HepG2 (cell line): ENCODE results near the gene TCOF1. TPM values are rescaled to one million over a fixed set of nuclear protein-coding genes. Genes with fewer than 3 reads are reported as not detected.
A peak's percentile ranks its signal among the peaks of the same experiment; 100 is the strongest.

Experiments used
- ARID2 ChIP-seq: sonication (generic); formaldehyde crosslinking; IDR thresholded peaks from 2 replicates; pipeline ENCODE4 v1.8.1; 2022; ENCODE audit warnings: mild to moderate bottlenecking, missing genetic modification reagents, borderline replicate concordance
- FOXM1 ChIP-seq: sonication (generic); formaldehyde crosslinking; IDR thresholded peaks from 2 replicates; pipeline ENCODE4 v1.5.0; 2020; ENCODE audit warnings: missing genetic modification reagents
- HMG20B ChIP-seq: conservative IDR thresholded peaks from 2 replicates; pipeline ENCODE4 v1.6.1; 2016; ENCODE audit warnings: missing genetic modification reagents, missing compliant biosample characterization
- JARID2 ChIP-seq: sonication (generic); formaldehyde crosslinking; IDR thresholded peaks from 2 replicates; pipeline ENCODE4 v1.8.1; 2023; ENCODE audit warnings: missing genetic modification reagents, inconsistent platforms; ENCODE audit not compliant: insufficient replicate concordance
- KDM1A ChIP-seq: IDR thresholded peaks from 2 replicates; pipeline ENCODE4 v1.6.1; 2016; ENCODE audit warnings: missing compliant biosample characterization
- PAXIP1 ChIP-seq: sonication (generic); formaldehyde crosslinking; conservative IDR thresholded peaks from 2 replicates; pipeline ENCODE4 v1.4.0; 2020; ENCODE audit warnings: mild to moderate bottlenecking, missing genetic modification reagents, moderate library complexity
- SMC3 ChIP-seq: IDR thresholded peaks from 2 replicates; pipeline ENCODE4 v1.6.1; 2011; ENCODE audit warnings: low read length, improper control_type of control experiment
- SP140L ChIP-seq: sonication (generic); formaldehyde crosslinking; IDR thresholded peaks from 2 replicates; pipeline ENCODE4 v1.4.0; 2020; ENCODE audit warnings: missing genetic modification reagents, borderline replicate concordance
- TAF1 ChIP-seq: sonication (generic); formaldehyde crosslinking; IDR thresholded peaks from 2 replicates; pipeline ENCODE4 v1.4.0; 2020; ENCODE audit warnings: missing genetic modification reagents
- TFDP2 ChIP-seq: sonication (generic); formaldehyde crosslinking; IDR thresholded peaks from 2 replicates; pipeline ENCODE4 v1.4.0; 2020; ENCODE audit warnings: missing genetic modification reagents
- YY1 ChIP-seq: IDR thresholded peaks from 2 replicates; pipeline ENCODE4 v1.6.1; 2011; ENCODE audit warnings: low read length, low read depth, moderate library complexity, mild to moderate bottlenecking; ENCODE audit not compliant: insufficient read depth, insufficient replicate concordance
- ZNF296 ChIP-seq: sonication (generic); formaldehyde crosslinking; conservative IDR thresholded peaks from 2 replicates; pipeline ENCODE4 v1.5.0; 2020; ENCODE audit warnings: mild to moderate bottlenecking, missing genetic modification reagents
- ZNF331 ChIP-seq: sonication (generic); formaldehyde crosslinking; IDR thresholded peaks from 2 replicates; pipeline ENCODE4 v1.4.0; 2020; ENCODE audit warnings: missing genetic modification reagents
- ZNF350 ChIP-seq: sonication (generic); formaldehyde crosslinking; IDR thresholded peaks from 2 replicates; pipeline ENCODE4 v1.4.0; 2020; ENCODE audit warnings: mild to moderate bottlenecking, low read depth, missing genetic modification reagents, borderline replicate concordance
- ZNF552 ChIP-seq: sonication (generic); formaldehyde crosslinking; IDR thresholded peaks from 2 replicates; pipeline ENCODE4 v1.9.0; 2022; ENCODE audit warnings: missing genetic modification reagents, mild to moderate bottlenecking, borderline replicate concordance
- ZNF713 ChIP-seq: sonication (generic); formaldehyde crosslinking; IDR thresholded peaks from 2 replicates; pipeline ENCODE4 v1.4.0; 2020; ENCODE audit warnings: mild to moderate bottlenecking, missing genetic modification reagents
- polyA plus RNA-seq, 8 experiments: library from polyadenylated mRNA; depleted of rRNA in 3 of 8; stranded (reverse) in 7 of 8; unstranded in 1 of 8; fragments of >200 nt; fragmentation: Illumina TruSeq in 4 of 8; extraction: Trizol in 4 of 8; gene quantifications; 2 replicates each; pipeline versions ENCODE4 v1.2.1 to v1.2.3, GENCODE V29; 2011 to 2016; ENCODE audit warnings: low read depth in 4 of 8, missing spikeins in 1 of 8, mixed read lengths in 1 of 8; ENCODE audit not compliant: insufficient read depth in 1 of 8
- total RNA-seq, 5 experiments: library from RNA; depleted of rRNA; stranded (reverse); fragments of >200 nt; fragmentation: Illumina TruSeq; extraction: Trizol; gene quantifications; 2 replicates each; pipeline ENCODE4 v1.2.3, GENCODE V29; 2016; ENCODE audit warnings: low read depth in 1 of 5
- TF ChIP-seq, protein P1 (sequence below): sonication (generic); formaldehyde crosslinking; IDR thresholded peaks from 2 replicates; pipeline ENCODE4 v1.9.0; 2022; ENCODE audit warnings: missing genetic modification reagents, mild to moderate bottlenecking, borderline replicate concordance
- TF ChIP-seq, protein P2 (sequence below): sonication (generic); formaldehyde crosslinking; IDR thresholded peaks from 2 replicates; pipeline ENCODE4 v1.4.0; 2020; ENCODE audit warnings: missing genetic modification reagents, mild to moderate bottlenecking, borderline replicate concordance
- TF ChIP-seq, protein P3 (sequence below): sonication (generic); formaldehyde crosslinking; IDR thresholded peaks from 2 replicates; pipeline ENCODE4 v1.4.0; 2020; ENCODE audit warnings: mild to moderate bottlenecking, low read depth, missing genetic modification reagents

The TCOF1 gene
- total and polyA plus RNA-seq, 2 of the 13 experiments (the other 11 are each of a cell fraction or from before 2014, with no cell fraction given): 10.1 to 41.6 TPM

- TF ChIP-seq, protein P1, sequence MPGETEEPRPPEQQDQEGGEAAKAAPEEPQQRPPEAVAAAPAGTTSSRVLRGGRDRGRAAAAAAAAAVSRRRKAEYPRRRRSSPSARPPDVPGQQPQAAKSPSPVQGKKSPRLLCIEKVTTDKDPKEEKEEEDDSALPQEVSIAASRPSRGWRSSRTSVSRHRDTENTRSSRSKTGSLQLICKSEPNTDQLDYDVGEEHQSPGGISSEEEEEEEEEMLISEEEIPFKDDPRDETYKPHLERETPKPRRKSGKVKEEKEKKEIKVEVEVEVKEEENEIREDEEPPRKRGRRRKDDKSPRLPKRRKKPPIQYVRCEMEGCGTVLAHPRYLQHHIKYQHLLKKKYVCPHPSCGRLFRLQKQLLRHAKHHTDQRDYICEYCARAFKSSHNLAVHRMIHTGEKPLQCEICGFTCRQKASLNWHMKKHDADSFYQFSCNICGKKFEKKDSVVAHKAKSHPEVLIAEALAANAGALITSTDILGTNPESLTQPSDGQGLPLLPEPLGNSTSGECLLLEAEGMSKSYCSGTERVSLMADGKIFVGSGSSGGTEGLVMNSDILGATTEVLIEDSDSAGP (CRISPR knock-in tag): peak; percentile 70; the same call in 1 of the 2 replicates
- TF ChIP-seq, protein P2, sequence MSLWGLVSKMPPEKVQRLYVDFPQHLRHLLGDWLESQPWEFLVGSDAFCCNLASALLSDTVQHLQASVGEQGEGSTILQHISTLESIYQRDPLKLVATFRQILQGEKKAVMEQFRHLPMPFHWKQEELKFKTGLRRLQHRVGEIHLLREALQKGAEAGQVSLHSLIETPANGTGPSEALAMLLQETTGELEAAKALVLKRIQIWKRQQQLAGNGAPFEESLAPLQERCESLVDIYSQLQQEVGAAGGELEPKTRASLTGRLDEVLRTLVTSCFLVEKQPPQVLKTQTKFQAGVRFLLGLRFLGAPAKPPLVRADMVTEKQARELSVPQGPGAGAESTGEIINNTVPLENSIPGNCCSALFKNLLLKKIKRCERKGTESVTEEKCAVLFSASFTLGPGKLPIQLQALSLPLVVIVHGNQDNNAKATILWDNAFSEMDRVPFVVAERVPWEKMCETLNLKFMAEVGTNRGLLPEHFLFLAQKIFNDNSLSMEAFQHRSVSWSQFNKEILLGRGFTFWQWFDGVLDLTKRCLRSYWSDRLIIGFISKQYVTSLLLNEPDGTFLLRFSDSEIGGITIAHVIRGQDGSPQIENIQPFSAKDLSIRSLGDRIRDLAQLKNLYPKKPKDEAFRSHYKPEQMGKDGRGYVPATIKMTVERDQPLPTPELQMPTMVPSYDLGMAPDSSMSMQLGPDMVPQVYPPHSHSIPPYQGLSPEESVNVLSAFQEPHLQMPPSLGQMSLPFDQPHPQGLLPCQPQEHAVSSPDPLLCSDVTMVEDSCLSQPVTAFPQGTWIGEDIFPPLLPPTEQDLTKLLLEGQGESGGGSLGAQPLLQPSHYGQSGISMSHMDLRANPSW: peak; percentile 71; the same call in 1 of the 2 replicates
- no peak for TF ChIP-seq ZNF552
- no peak for TF ChIP-seq ARID2 (CRISPR knock-in tag)
- TF ChIP-seq HMG20B (CRISPR knock-in tag): no peak
- TF ChIP-seq KDM1A (CRISPR knock-in tag): no peak
- TF ChIP-seq FOXM1 (CRISPR knock-in tag): no peak
- peak; percentile 75 for TF ChIP-seq PAXIP1 (CRISPR knock-in tag)
- TF ChIP-seq, protein P3, sequence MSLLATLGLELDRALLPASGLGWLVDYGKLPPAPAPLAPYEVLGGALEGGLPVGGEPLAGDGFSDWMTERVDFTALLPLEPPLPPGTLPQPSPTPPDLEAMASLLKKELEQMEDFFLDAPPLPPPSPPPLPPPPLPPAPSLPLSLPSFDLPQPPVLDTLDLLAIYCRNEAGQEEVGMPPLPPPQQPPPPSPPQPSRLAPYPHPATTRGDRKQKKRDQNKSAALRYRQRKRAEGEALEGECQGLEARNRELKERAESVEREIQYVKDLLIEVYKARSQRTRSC (CRISPR knock-in tag): no peak
- TF ChIP-seq YY1: no peak
- no peak; the same call in 1 of the 2 replicates for TF ChIP-seq ZNF296 (CRISPR knock-in tag)
- TF ChIP-seq ZNF713: no peak
- no peak for TF ChIP-seq SP140L (CRISPR knock-in tag)
- TF ChIP-seq ZNF331: peak; percentile 27; the same call in 1 of the 2 replicates
- TF ChIP-seq ZNF350 (CRISPR knock-in tag): peak; percentile 69
- peak; percentile 72 for TF ChIP-seq TAF1 (CRISPR knock-in tag)
- TF ChIP-seq TFDP2 (CRISPR knock-in tag): peak; percentile 44
- no peak for TF ChIP-seq JARID2 (CRISPR knock-in tag)
- no peak for TF ChIP-seq SMC3
These were observed 70.8 kb downstream of the TCOF1 start (continued) for GRCh38 chr5:150428106-150428876.
